ENCODE results near the gene STAB2. TPM values are rescaled to one million over a fixed set of nuclear protein-coding genes. Genes with fewer than 3 reads are reported as not detected.
"Not testable (repeated sequence)": the region's sequence is repeated elsewhere in the genome, so short reads cannot be mapped to it uniquely, and the experiment has no call there.

STAB2 gene
- total RNA-seq, 1 experiment from 2014 or later, result not detected

DNA sequence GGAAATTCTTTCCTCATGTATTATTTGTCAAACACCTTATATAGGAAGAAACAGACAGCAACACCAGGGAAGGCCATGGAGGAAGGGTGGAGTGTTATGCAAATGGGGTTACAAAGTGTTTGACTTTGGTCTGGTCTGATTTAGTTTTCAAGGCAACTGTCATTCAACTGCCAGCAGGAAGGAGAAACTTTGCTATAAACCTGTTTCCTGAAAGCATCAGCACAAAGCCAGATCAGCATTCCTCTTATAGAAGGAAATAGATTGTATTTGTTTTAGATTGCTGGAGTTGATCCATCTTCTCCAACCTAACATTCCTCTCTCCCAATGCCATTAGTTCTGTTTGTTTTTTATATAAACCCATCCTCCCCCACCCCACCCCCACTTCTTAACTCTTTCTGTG lies 65.7 kb downstream of the STAB2 start (continued):
- TF ChIP-seq, protein P1, sequence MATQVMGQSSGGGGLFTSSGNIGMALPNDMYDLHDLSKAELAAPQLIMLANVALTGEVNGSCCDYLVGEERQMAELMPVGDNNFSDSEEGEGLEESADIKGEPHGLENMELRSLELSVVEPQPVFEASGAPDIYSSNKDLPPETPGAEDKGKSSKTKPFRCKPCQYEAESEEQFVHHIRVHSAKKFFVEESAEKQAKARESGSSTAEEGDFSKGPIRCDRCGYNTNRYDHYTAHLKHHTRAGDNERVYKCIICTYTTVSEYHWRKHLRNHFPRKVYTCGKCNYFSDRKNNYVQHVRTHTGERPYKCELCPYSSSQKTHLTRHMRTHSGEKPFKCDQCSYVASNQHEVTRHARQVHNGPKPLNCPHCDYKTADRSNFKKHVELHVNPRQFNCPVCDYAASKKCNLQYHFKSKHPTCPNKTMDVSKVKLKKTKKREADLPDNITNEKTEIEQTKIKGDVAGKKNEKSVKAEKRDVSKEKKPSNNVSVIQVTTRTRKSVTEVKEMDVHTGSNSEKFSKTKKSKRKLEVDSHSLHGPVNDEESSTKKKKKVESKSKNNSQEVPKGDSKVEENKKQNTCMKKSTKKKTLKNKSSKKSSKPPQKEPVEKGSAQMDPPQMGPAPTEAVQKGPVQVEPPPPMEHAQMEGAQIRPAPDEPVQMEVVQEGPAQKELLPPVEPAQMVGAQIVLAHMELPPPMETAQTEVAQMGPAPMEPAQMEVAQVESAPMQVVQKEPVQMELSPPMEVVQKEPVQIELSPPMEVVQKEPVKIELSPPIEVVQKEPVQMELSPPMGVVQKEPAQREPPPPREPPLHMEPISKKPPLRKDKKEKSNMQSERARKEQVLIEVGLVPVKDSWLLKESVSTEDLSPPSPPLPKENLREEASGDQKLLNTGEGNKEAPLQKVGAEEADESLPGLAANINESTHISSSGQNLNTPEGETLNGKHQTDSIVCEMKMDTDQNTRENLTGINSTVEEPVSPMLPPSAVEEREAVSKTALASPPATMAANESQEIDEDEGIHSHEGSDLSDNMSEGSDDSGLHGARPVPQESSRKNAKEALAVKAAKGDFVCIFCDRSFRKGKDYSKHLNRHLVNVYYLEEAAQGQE (IDR thresholded peaks at IDR 0.05; ENCODE audit: low read depth), result no peak
- TF ChIP-seq EGR1 (IDR thresholded peaks at IDR 0.05; ENCODE audit: low read depth), result no peak
- TF ChIP-seq POLR2A (IDR thresholded peaks at IDR 0.05; ENCODE audit: borderline replicate concordance, extremely low read depth, insufficient read depth, insufficient read length), result no peak
- TF ChIP-seq, protein P2, sequence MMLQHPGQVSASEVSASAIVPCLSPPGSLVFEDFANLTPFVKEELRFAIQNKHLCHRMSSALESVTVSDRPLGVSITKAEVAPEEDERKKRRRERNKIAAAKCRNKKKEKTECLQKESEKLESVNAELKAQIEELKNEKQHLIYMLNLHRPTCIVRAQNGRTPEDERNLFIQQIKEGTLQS (IDR thresholded peaks at IDR 0.05), result no peak
- TF ChIP-seq YY1 (IDR thresholded peaks at IDR 0.05; ENCODE audit: extremely low read depth, insufficient replicate concordance, low read depth, low read length), result no peak
- no peak for TF ChIP-seq SIN3A (IDR thresholded peaks at IDR 0.05; ENCODE audit: low read depth)
- no peak for TF ChIP-seq RAD21 (IDR thresholded peaks at IDR 0.05; ENCODE audit: low read depth)
- no peak for TF ChIP-seq TCF7L2 (IDR thresholded peaks at IDR 0.05; ENCODE audit: borderline replicate concordance, extremely low read depth, insufficient read depth, insufficient read length)
- TF ChIP-seq EZH2phosphoT487 (IDR thresholded peaks at IDR 0.05; ENCODE audit: borderline replicate concordance), result no peak
- no peak for TF ChIP-seq ELF1 (IDR thresholded peaks at IDR 0.05; ENCODE audit: borderline replicate concordance, low read depth)
- no peak for TF ChIP-seq EZH2 (IDR thresholded peaks at IDR 0.05)

DNA sequence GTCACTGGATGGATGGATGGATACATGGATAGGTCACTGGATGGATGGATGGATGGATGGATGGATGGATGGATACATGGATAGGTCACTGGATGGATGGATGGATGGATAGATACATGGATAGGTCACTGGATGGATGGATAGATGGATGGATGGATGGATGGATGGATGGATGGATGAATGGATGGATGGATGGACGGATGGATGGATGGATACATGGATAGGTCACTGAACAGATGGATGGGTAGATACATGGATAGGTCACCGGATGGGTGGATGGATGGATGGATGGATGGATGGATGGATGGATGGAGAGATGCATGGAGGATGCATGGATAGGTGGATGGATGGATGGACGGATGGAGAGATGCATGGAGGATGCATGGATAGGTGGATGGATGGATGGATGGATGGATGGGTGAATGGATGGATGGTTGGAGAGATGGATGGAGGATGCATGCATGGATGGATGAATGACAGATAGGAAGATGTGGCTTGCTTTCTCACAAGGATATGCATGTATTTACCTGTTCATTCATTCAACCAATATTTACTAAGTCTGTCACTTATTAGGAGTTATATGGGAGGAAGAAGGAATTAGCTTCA lies 66.6 kb downstream of the STAB2 start:
- H3K9me3 ChIP-seq (ENCODE audit: control insufficient read depth in 1 of 2, insufficient read depth in 1 of 2, low read depth in 1 of 2, low read length in 2 of 2); POLR2A ChIA-PET; H4K20me1 ChIP-seq (ENCODE audit: insufficient read depth); CTCF ChIA-PET; H3K4me2 ChIP-seq (ENCODE audit: low read length); H3K9ac ChIP-seq (ENCODE audit: low read length); H3K79me2 ChIP-seq (ENCODE audit: insufficient read depth, low read length); H3K27ac ChIP-seq (ENCODE audit: low read depth, low read length); H3K4me3 ChIP-seq (replicated peaks in 1 of 2; ENCODE audit: low read depth in 1 of 2, low read length in 2 of 2); BruUV-seq (replicated peaks); H3K36me3 ChIP-seq (ENCODE audit: control insufficient read depth in 1 of 2, insufficient read depth in 2 of 2, low read length in 2 of 2); H3K4me1 ChIP-seq (ENCODE audit: control insufficient read depth in 1 of 2, insufficient read depth in 2 of 2, low read length in 2 of 2); H3K9me2 ChIP-seq (ENCODE audit: insufficient read depth); DNase-seq (ENCODE audit: low read depth, low spot score); intact Hi-C loops (cut with micrococcal nuclease); ATAC-seq; H2AFZ ChIP-seq (ENCODE audit: low read depth, low read length, poor library complexity, severe bottlenecking); RAD21 ChIA-PET (ENCODE audit: low non-redundant PET in 1 of 2, low total read pairs in 2 of 2, uncharacterized antibody in 2 of 2, unreplicated experiment in 2 of 2): not testable (repeated sequence)
- peaks cover 14% of the 10 kb centered on the region for H3K27me3 ChIP-seq (ENCODE audit: insufficient read depth, low read length)
